Keratinocyte (primary cell): ENCODE data around the gene DNAJA3. TPM values are rescaled to one million over a fixed set of nuclear protein-coding genes. Genes with fewer than 3 reads are reported as not detected.
A peak's percentile ranks its signal among the peaks of the same experiment; 100 is the strongest.

Experiments used
- DNase-seq: peaks from one replicate; pipeline ENCODE4 v3.0.0-alpha.2; 2011; ENCODE audit warnings: low read depth, missing footprints, low spot score
- FAIRE-seq: peaks from 2 replicates; lab custom pipeline; 2011; peaks lifted over from hg19 to GRCh38; lab: Jason Lieb, UNC
- H2AFZ ChIP-seq: 2 replicates; pipeline ENCODE4 v1.6.0; 2012; ENCODE audit warnings: low read length, control low read depth, inconsistent platforms; ENCODE audit not compliant: control insufficient read depth
- H3K27ac ChIP-seq: 2 replicates; pipeline ENCODE4 v1.5.1; 2011; ENCODE audit warnings: low read length; ENCODE audit not compliant: control insufficient read depth, insufficient read depth
- H3K27me3 ChIP-seq: 3 replicates; pipeline ENCODE4 v1.6.0; 2011; ENCODE audit warnings: low read length; ENCODE audit not compliant: control insufficient read depth, insufficient read depth; ENCODE audit errors: extremely low read depth
- H3K36me3 ChIP-seq, 2 experiments: 2 replicates in 1 of 2; 3 replicates in 1 of 2; pipeline ENCODE4 v1.5.1; 2011; ENCODE audit warnings: low read length in 2 of 2, mild to moderate bottlenecking in 1 of 2; ENCODE audit not compliant: control insufficient read depth in 2 of 2, insufficient read depth in 2 of 2; ENCODE audit errors: extremely low read depth in 1 of 2
- H3K4me1 ChIP-seq: 3 replicates; pipeline ENCODE4 v1.5.1; 2011; ENCODE audit warnings: low read length; ENCODE audit not compliant: control insufficient read depth, insufficient read depth; ENCODE audit errors: extremely low read depth
- H3K4me2 ChIP-seq: 3 replicates; pipeline ENCODE4 v1.6.0; 2011; ENCODE audit warnings: low read depth, low read length; ENCODE audit not compliant: control insufficient read depth, insufficient read depth; ENCODE audit errors: extremely low read depth
- H3K4me3 ChIP-seq, 3 experiments: fragments of 200-600 bp in 1 of 3; sonication (generic) in 1 of 3; 2 replicates in 2 of 3; 3 replicates in 1 of 3; pipeline ENCODE4 v1.5.1; 2011 to 2016; ENCODE audit warnings: low read length in 3 of 3, mild to moderate bottlenecking in 3 of 3, control low read depth in 2 of 3, inconsistent platforms in 1 of 3, low read depth in 1 of 3, mixed read lengths in 1 of 3, mixed run types in 1 of 3, moderate library complexity in 1 of 3; ENCODE audit not compliant: control insufficient read depth in 2 of 3, insufficient read depth in 2 of 3; ENCODE audit errors: extremely low read depth in 1 of 3
- H3K79me2 ChIP-seq: 2 replicates; pipeline ENCODE4 v1.6.0; 2012; ENCODE audit warnings: low read length; ENCODE audit not compliant: control insufficient read depth, insufficient read depth
- H3K9ac ChIP-seq: 3 replicates; pipeline ENCODE4 v1.6.0; 2011; ENCODE audit warnings: low read length; ENCODE audit not compliant: control insufficient read depth, insufficient read depth; ENCODE audit errors: extremely low read depth
- H3K9me1 ChIP-seq: 3 replicates; pipeline ENCODE4 v1.6.0; 2011; ENCODE audit warnings: low read length; ENCODE audit not compliant: control insufficient read depth, insufficient read depth; ENCODE audit errors: extremely low read depth
- H3K9me3 ChIP-seq: 2 replicates; pipeline ENCODE4 v1.5.1; 2012; ENCODE audit warnings: low read depth, low read length; ENCODE audit not compliant: control insufficient read depth
- H4K20me1 ChIP-seq: 3 replicates; pipeline ENCODE4 v1.6.0; 2011; ENCODE audit warnings: low read length; ENCODE audit not compliant: control insufficient read depth, insufficient read depth; ENCODE audit errors: extremely low read depth
- EZH2 ChIP-seq: IDR thresholded peaks from one replicate; pipeline ENCODE4 v1.6.1; 2012; ENCODE audit warnings: inconsistent platforms, mild to moderate bottlenecking, low read length, moderate library complexity
- dilution Hi-C: fragments of 300-500 bp; cut with MboI; formaldehyde crosslinking; loops from one replicate; pipeline ENCODE4 v1.7.0; 2020; ENCODE audit warnings: low sequenced_read_pairs; ENCODE audit not compliant: extremely low pct_ligation_motif_present
- polyA plus RNA-seq, 5 experiments: library from polyadenylated mRNA; depleted of rRNA in 3 of 5; stranded (reverse) in 3 of 5; stranded (forward) in 1 of 5; unstranded in 1 of 5; fragments of >200 nt; gene quantifications; 1 replicate in 1 of 5; 2 replicates in 3 of 5; 3 replicates in 1 of 5; pipeline versions ENCODE4 v1.2.1 to v1.2.3, GENCODE V29; 2011 to 2012; ENCODE audit warnings: missing spikeins in 2 of 5, low read depth in 1 of 5, low replicate concordance in 1 of 5
- TF ChIP-seq, protein P1 (sequence below), 3 experiments: IDR thresholded peaks in 1 of 3; conservative IDR thresholded peaks in 1 of 3; optimal IDR thresholded peaks in 1 of 3; 2 replicates in 2 of 3; 3 replicates in 1 of 3; pipeline versions ENCODE3 to v1.5.1; 2011; ENCODE audit warnings: low read length in 3 of 3, mild to moderate bottlenecking in 3 of 3, moderate library complexity in 2 of 3, control low read depth in 1 of 3, inconsistent platforms in 1 of 3; ENCODE audit not compliant: insufficient read depth in 2 of 3; ENCODE audit errors: extremely low read depth in 1 of 3

The DNAJA3 gene
- polyA plus RNA-seq, 1 donor (not counting 4 experiments of a cell fraction or from before 2014, with no cell fraction given): 48.4 TPM

- peaks cover 10% of the 10 kb centered on the region for H3K9me1 ChIP-seq
- H3K36me3 ChIP-seq: peaks cover 6 to 22% of the 10 kb centered on the region in 2 experiments
- H3K4me3 ChIP-seq: peak overlapping the region in 2 of 3 experiments; percentile 45 to 50
- TF ChIP-seq, protein P1, sequence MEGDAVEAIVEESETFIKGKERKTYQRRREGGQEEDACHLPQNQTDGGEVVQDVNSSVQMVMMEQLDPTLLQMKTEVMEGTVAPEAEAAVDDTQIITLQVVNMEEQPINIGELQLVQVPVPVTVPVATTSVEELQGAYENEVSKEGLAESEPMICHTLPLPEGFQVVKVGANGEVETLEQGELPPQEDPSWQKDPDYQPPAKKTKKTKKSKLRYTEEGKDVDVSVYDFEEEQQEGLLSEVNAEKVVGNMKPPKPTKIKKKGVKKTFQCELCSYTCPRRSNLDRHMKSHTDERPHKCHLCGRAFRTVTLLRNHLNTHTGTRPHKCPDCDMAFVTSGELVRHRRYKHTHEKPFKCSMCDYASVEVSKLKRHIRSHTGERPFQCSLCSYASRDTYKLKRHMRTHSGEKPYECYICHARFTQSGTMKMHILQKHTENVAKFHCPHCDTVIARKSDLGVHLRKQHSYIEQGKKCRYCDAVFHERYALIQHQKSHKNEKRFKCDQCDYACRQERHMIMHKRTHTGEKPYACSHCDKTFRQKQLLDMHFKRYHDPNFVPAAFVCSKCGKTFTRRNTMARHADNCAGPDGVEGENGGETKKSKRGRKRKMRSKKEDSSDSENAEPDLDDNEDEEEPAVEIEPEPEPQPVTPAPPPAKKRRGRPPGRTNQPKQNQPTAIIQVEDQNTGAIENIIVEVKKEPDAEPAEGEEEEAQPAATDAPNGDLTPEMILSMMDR (optimal IDR thresholded peaks at IDR 0.05 in 1 of 3, IDR thresholded peaks at IDR 0.05 in 1 of 3, conservative IDR thresholded peaks at IDR 0.05 in 1 of 3; ENCODE audit: extremely low read depth in 1 of 3, insufficient read depth in 2 of 3, low read length in 3 of 3): no peak
- no peak for TF ChIP-seq EZH2
- peaks cover 21% of the 10 kb centered on the region for H4K20me1 ChIP-seq
- peak overlapping the region; percentile 65 for H3K9ac ChIP-seq
- H2AFZ ChIP-seq: no peak overlapping the region
- no peaks in the 10 kb centered on the region for H3K27me3 ChIP-seq
- dilution Hi-C loops: no loop called here
- peaks cover 81% of the 10 kb centered on the region for H3K79me2 ChIP-seq
- peak overlapping the region; percentile 86 for H3K27ac ChIP-seq
- H3K9me3 ChIP-seq: no peaks in the 10 kb centered on the region
- DNase-seq (no peak), FAIRE-seq (peak; percentile 92)
- peak overlapping the region; percentile 93 for H3K4me2 ChIP-seq
- peaks cover 72% of the 10 kb centered on the region for H3K4me1 ChIP-seq
Measured at GRCh38 chr16:4500272-4500671, 74.6 kb downstream of the DNAJA3 start.

DNA sequence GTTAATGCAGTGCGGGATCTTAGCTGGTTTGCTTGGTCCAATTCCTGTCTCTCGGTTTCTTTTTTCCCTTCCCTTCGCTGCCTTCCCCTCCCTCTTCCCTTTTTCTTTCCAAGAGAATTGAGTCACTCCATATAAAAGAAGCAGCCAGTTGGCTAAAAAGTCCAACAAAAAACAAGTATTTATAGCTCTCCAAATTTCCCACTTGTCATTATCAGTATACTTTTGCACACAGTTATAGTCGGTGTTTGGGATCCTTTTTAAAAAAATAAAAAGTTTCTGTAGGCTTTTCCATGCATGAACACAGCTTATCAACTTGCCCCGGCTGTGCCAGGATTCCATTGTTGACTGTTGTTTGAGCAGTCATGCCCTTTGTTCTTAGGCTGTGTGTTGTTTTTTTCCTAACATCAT lies 75.4 kb downstream of the DNAJA3 start:
- no peaks in the 10 kb centered on the region for H3K27me3 ChIP-seq
- no peak overlapping the region for H2AFZ ChIP-seq
- H3K4me1 ChIP-seq: peaks cover 66% of the 10 kb centered on the region
- peak overlapping the region; percentile 86 for H3K27ac ChIP-seq
- peak overlapping the region; percentile 93 for H3K4me2 ChIP-seq
- no peak for TF ChIP-seq EZH2
- TF ChIP-seq, protein P1 (optimal IDR thresholded peaks at IDR 0.05 in 1 of 3, IDR thresholded peaks at IDR 0.05 in 1 of 3, conservative IDR thresholded peaks at IDR 0.05 in 1 of 3; ENCODE audit: extremely low read depth in 1 of 3, insufficient read depth in 2 of 3, low read length in 3 of 3): no peak
- H3K36me3 ChIP-seq: peaks cover 10 to 24% of the 10 kb centered on the region in 2 experiments
- FAIRE-seq: no peak
- peaks cover 88% of the 10 kb centered on the region for H3K79me2 ChIP-seq
- H3K4me3 ChIP-seq: peak overlapping the region in 2 of 3 experiments; percentile 45 to 50
- dilution Hi-C loops: no loop called here
- DNase-seq: no peak
- no peaks in the 10 kb centered on the region for H3K9me3 ChIP-seq
- H3K9me1 ChIP-seq: peaks cover 10% of the 10 kb centered on the region
- H4K20me1 ChIP-seq: peaks cover 24% of the 10 kb centered on the region
- peak overlapping the region; percentile 65 for H3K9ac ChIP-seq
